Keratinocyte (primary cell): ENCODE results near the gene KLHL21.
A peak's percentile ranks its signal among the peaks of the same experiment; 100 is the strongest.

Source experiments
- CTCF ChIP-seq, 3 experiments: IDR thresholded peaks in 1 of 3; conservative IDR thresholded peaks in 1 of 3; optimal IDR thresholded peaks in 1 of 3; 2 replicates in 2 of 3; 3 replicates in 1 of 3; pipeline versions ENCODE3 to v1.5.1; 2011; ENCODE audit warnings: low read length in 3 of 3, mild to moderate bottlenecking in 3 of 3, moderate library complexity in 2 of 3, control low read depth in 1 of 3, inconsistent platforms in 1 of 3; ENCODE audit not compliant: insufficient read depth in 2 of 3; ENCODE audit errors: extremely low read depth in 1 of 3
- EZH2 ChIP-seq: IDR thresholded peaks from one replicate; pipeline ENCODE4 v1.6.1; 2012; ENCODE audit warnings: inconsistent platforms, mild to moderate bottlenecking, low read length, moderate library complexity

GRCh38 chr1:6547301-6547700 lies 55.4 kb downstream of the KLHL21 start:
- peak in 2 of 3 experiments; percentile 7 to 18 for TF ChIP-seq CTCF (optimal IDR thresholded peaks at IDR 0.05 in 1 of 3, IDR thresholded peaks at IDR 0.05 in 1 of 3, conservative IDR thresholded peaks at IDR 0.05 in 1 of 3; ENCODE audit: extremely low read depth in 1 of 3, insufficient read depth in 2 of 3, low read length in 3 of 3)
- no peak for TF ChIP-seq EZH2
